ENCODE results near the gene DNAJB2. TPM values are rescaled to one million over a fixed set of nuclear protein-coding genes. Genes with fewer than 3 reads are reported as not detected.
"Not testable (repeated sequence)": the region's sequence is repeated elsewhere in the genome, so short reads cannot be mapped to it uniquely, and the experiment has no call there.

Gene DNAJB2
- total RNA-seq, 1 experiment from 2014 or later, result 39.8 TPM

- not testable (repeated sequence) for DNase-seq (ENCODE audit: low read depth)
These were observed 20.2 kb upstream of the DNAJB2 start for GRCh38 chr2:219258942-219259341.

GRCh38 chr2:219261024-219261855 is 17.9 kb upstream of the DNAJB2 start:
- no peak for DNase-seq (ENCODE audit: low read depth)

GRCh38 chr2:219266232-219266631 is 12.9 kb upstream of the DNAJB2 start:
- no peak for DNase-seq (ENCODE audit: low read depth)

- no peak for DNase-seq (ENCODE audit: low read depth)
These were observed 12.3 kb upstream of the DNAJB2 start for GRCh38 chr2:219266886-219267285.

GRCh38 chr2:219268294-219268693 is 10.9 kb upstream of the DNAJB2 start:
- no peak for DNase-seq (ENCODE audit: low read depth)

- no peak for DNase-seq (ENCODE audit: low read depth)
These were observed 9.7 kb upstream of the DNAJB2 start for GRCh38 chr2:219269362-219270054.

GRCh38 chr2:219270055-219270372 is 9.2 kb upstream of the DNAJB2 start:
- DNase-seq (ENCODE audit: low read depth), result no peak

GRCh38 chr2:219271021-219271420 is 8.1 kb upstream of the DNAJB2 start:
- no peak for DNase-seq (ENCODE audit: low read depth)

GRCh38 chr2:219272356-219272755 is 6.8 kb upstream of the DNAJB2 start:
- no peak for DNase-seq (ENCODE audit: low read depth)

GRCh38 chr2:219272995-219273394 is 6.2 kb upstream of the DNAJB2 start:
- peak; percentile 82 for DNase-seq (ENCODE audit: low read depth)

GRCh38 chr2:219273937-219274336 is 5.2 kb upstream of the DNAJB2 start:
- peak; percentile 84 for DNase-seq (ENCODE audit: low read depth)

GRCh38 chr2:219274361-219274921 is 4.7 kb upstream of the DNAJB2 start:
- peak; percentile 81 for DNase-seq (ENCODE audit: low read depth)

- peak; percentile 77 for DNase-seq (ENCODE audit: low read depth)
These were observed 1.2 kb upstream of the DNAJB2 start for GRCh38 chr2:219277703-219278654.

GRCh38 chr2:219278655-219279150 is 463 bp upstream of the DNAJB2 start:
- DNase-seq (ENCODE audit: low read depth), result no peak

- DNase-seq (ENCODE audit: low read depth), result no peak
These were observed 850 bp downstream of the DNAJB2 start for GRCh38 chr2:219279916-219280516.

- DNase-seq (ENCODE audit: low read depth), result no peak
These were observed 1.5 kb downstream of the DNAJB2 start for GRCh38 chr2:219280651-219281050.

- DNase-seq (ENCODE audit: low read depth), result no peak
These were observed 2.4 kb downstream of the DNAJB2 start for GRCh38 chr2:219281588-219281987.

- no peak for DNase-seq (ENCODE audit: low read depth)
These were observed 3.2 kb downstream of the DNAJB2 start for GRCh38 chr2:219282375-219282774.

GRCh38 chr2:219282943-219283581 is 3.9 kb downstream of the DNAJB2 start:
- no peak for DNase-seq (ENCODE audit: low read depth)

- DNase-seq (ENCODE audit: low read depth), result no peak
These were observed 5.6 kb downstream of the DNAJB2 start for GRCh38 chr2:219284501-219285372.

Measured in RPMI7951 (cell line).